H1 (cell line): Measurements from ENCODE around the gene RNPEPL1. TPM values are rescaled to one million over a fixed set of nuclear protein-coding genes. Genes with fewer than 3 reads are reported as not detected.

Experiments
- CTCF ChIA-PET: fragments of 300-600 bp; sonication (Branson Sonifier 250); formaldehyde crosslinking; loops from one replicate; lab custom pipeline; 2021; ENCODE audit not compliant: partially characterized antibody; lab: Charles Lee
- POLR2A ChIA-PET: fragments of 300-600 bp; sonication (Branson Sonifier 250); formaldehyde crosslinking; loops from one replicate; lab custom pipeline; 2021; ENCODE audit warnings: inconsistent platforms; ENCODE audit not compliant: partially characterized antibody; lab: Charles Lee
- DNase-seq, 2 experiments: peaks; one replicate each; pipeline versions ENCODE4 v3.0.0 to v3.0.0-alpha.2; 2010 to 2022; ENCODE audit warnings: low spot score in 2 of 2, low read depth in 1 of 2, mixed read lengths in 1 of 2
- FAIRE-seq: peaks from 2 replicates; lab custom pipeline; 2011; peaks lifted over from hg19 to GRCh38; lab: Jason Lieb, UNC
- H2AFZ ChIP-seq: 2 replicates; pipeline ENCODE4 v1.8.1; 2012; ENCODE audit warnings: low read length, inconsistent platforms
- H2AK5ac ChIP-seq: 2 replicates; pipeline ENCODE4 v1.6.1; 2013; ENCODE audit warnings: low read depth, low read length
- H2BK120ac ChIP-seq: replicated peaks from 2 replicates; pipeline ENCODE3; 2013; ENCODE audit warnings: low read depth, low read length, inconsistent platforms
- H2BK12ac ChIP-seq: 2 replicates; pipeline ENCODE4 v1.6.1; 2013; ENCODE audit warnings: low read depth, low read length
- H2BK15ac ChIP-seq: 2 replicates; pipeline ENCODE4 v1.6.1; 2013; ENCODE audit warnings: low read length
- H2BK20ac ChIP-seq: 2 replicates; pipeline ENCODE4 v1.6.1; 2013; ENCODE audit warnings: low read length
- H2BK5ac ChIP-seq: 2 replicates; pipeline ENCODE4 v1.6.1; 2013; ENCODE audit warnings: low read depth, low read length
- H3K14ac ChIP-seq: 2 replicates; pipeline ENCODE4 v1.6.1; 2013; ENCODE audit warnings: inconsistent platforms; ENCODE audit not compliant: insufficient read length
- H3K18ac ChIP-seq: 2 replicates; pipeline ENCODE4 v1.6.1; 2013; ENCODE audit warnings: low read length; ENCODE audit errors: extremely low read depth
- H3K23ac ChIP-seq: 2 replicates; pipeline ENCODE4 v1.6.1; 2013; ENCODE audit warnings: inconsistent platforms; ENCODE audit not compliant: insufficient read length
- H3K23me2 ChIP-seq: 2 replicates; pipeline ENCODE4 v1.6.1; 2013; ENCODE audit warnings: low read depth, low read length
- H3K27ac ChIP-seq: 2 replicates; pipeline ENCODE4 v1.6.1; 2011; ENCODE audit warnings: low read depth, low read length, inconsistent platforms
- H3K27me3 ChIP-seq, 4 experiments: replicated peaks in 1 of 4; 1 replicate in 1 of 4; 2 replicates in 3 of 4; pipeline versions ENCODE4 v1.6.1 to v1.8.1; 2011 to 2013; ENCODE audit warnings: low read length in 3 of 4, mild to moderate bottlenecking in 3 of 4, inconsistent platforms in 2 of 4, mixed read lengths in 2 of 4, moderate library complexity in 1 of 4; ENCODE audit not compliant: control insufficient read depth in 3 of 4, insufficient read depth in 3 of 4; ENCODE audit errors: extremely low read depth in 1 of 4
- H3K36me3 ChIP-seq, 4 experiments: 2 replicates each; pipeline versions ENCODE4 v1.6.1 to v1.8.1; 2011 to 2013; ENCODE audit warnings: mild to moderate bottlenecking in 4 of 4, low read length in 3 of 4, moderate library complexity in 2 of 4, control low read depth in 1 of 4, inconsistent platforms in 1 of 4; ENCODE audit not compliant: insufficient read depth in 4 of 4, control insufficient read depth in 2 of 4
- H3K4ac ChIP-seq: replicated peaks from 2 replicates; pipeline ENCODE3; 2013; ENCODE audit warnings: low read length, low read depth, mixed read lengths, inconsistent platforms; ENCODE audit not compliant: insufficient read length
- H3K4me1 ChIP-seq, 4 experiments: replicated peaks in 1 of 4; 1 replicate in 1 of 4; 2 replicates in 3 of 4; pipeline versions ENCODE4 v1.6.1 to v1.8.1; 2011 to 2013; ENCODE audit warnings: low read length in 3 of 4, inconsistent platforms in 2 of 4, mixed read lengths in 1 of 4; ENCODE audit not compliant: insufficient read depth in 4 of 4, control insufficient read depth in 3 of 4
- H3K4me2 ChIP-seq, 2 experiments: 2 replicates each; pipeline versions ENCODE4 v1.6.1 to v1.8.1; 2011 to 2013; ENCODE audit warnings: low read depth in 2 of 2, low read length in 2 of 2, control low read depth in 1 of 2, inconsistent platforms in 1 of 2, mild to moderate bottlenecking in 1 of 2; ENCODE audit not compliant: insufficient read depth in 1 of 2
- H3K4me3 ChIP-seq, 4 experiments: fragments of 200-600, 300-600 bp in 1 of 4; sonication (generic), shearing (Covaris generic), sonication (Bioruptor Twin) in 1 of 4; 2 replicates each; pipeline versions ENCODE4 v1.5.1 to v1.8.1; 2011 to 2016; ENCODE audit warnings: low read length in 4 of 4, low read depth in 3 of 4, control low read depth in 2 of 4, inconsistent platforms in 2 of 4, mild to moderate bottlenecking in 2 of 4, mixed read lengths in 1 of 4, moderate library complexity in 1 of 4; ENCODE audit not compliant: insufficient read depth in 2 of 4; ENCODE audit errors: extremely low read depth in 1 of 4
- H3K56ac ChIP-seq: replicated peaks from 2 replicates; pipeline ENCODE3; 2013; ENCODE audit warnings: low read depth, mild to moderate bottlenecking, mixed read lengths, low read length, inconsistent platforms; ENCODE audit not compliant: insufficient read length
- H3K79me1 ChIP-seq: 2 replicates; pipeline ENCODE4 v1.6.1; 2013; ENCODE audit warnings: low read depth, low read length, control low read depth
- H3K79me2 ChIP-seq, 2 experiments: 2 replicates each; pipeline versions ENCODE4 v1.6.1 to v1.8.1; 2012 to 2013; ENCODE audit warnings: low read length in 2 of 2, mild to moderate bottlenecking in 2 of 2, inconsistent platforms in 1 of 2; ENCODE audit not compliant: insufficient read depth in 2 of 2, control insufficient read depth in 1 of 2
- H3K9ac ChIP-seq, 4 experiments: replicated peaks in 1 of 4; 1 replicate in 1 of 4; 2 replicates in 3 of 4; pipeline versions ENCODE4 v1.6.1 to v1.8.1; 2011 to 2013; ENCODE audit warnings: low read depth in 3 of 4, low read length in 3 of 4, control low read depth in 2 of 4, mild to moderate bottlenecking in 2 of 4, moderate library complexity in 2 of 4, inconsistent platforms in 1 of 4; ENCODE audit errors: extremely low read depth in 1 of 4
- H3K9me3 ChIP-seq, 2 experiments: 2 replicates each; pipeline versions ENCODE4 v1.6.1 to v1.8.1; 2012 to 2013; ENCODE audit warnings: mild to moderate bottlenecking in 2 of 2, moderate library complexity in 2 of 2, control low read depth in 1 of 2, inconsistent platforms in 1 of 2, low read depth in 1 of 2, low read length in 1 of 2, mixed read lengths in 1 of 2; ENCODE audit not compliant: insufficient read depth in 2 of 2
- H4K20me1 ChIP-seq, 2 experiments: replicated peaks in 1 of 2; 2 replicates each; pipeline versions ENCODE3 to v1.8.1; 2011 to 2013; ENCODE audit warnings: inconsistent platforms in 2 of 2, low read length in 2 of 2, mild to moderate bottlenecking in 1 of 2; ENCODE audit not compliant: insufficient read depth in 2 of 2, control insufficient read depth in 1 of 2
- H4K5ac ChIP-seq: 2 replicates; pipeline ENCODE4 v1.6.1; 2013; ENCODE audit warnings: low read length, low read depth, mixed read lengths, inconsistent platforms; ENCODE audit not compliant: insufficient read length
- H4K8ac ChIP-seq: 2 replicates; pipeline ENCODE4 v1.8.0; 2013; ENCODE audit warnings: mild to moderate bottlenecking, moderate library complexity, low read length, inconsistent platforms; ENCODE audit not compliant: insufficient read depth; ENCODE audit errors: extremely low read depth
- H4K91ac ChIP-seq: replicated peaks from 2 replicates; pipeline ENCODE3; 2013; ENCODE audit warnings: low read length, mixed read lengths, inconsistent platforms; ENCODE audit not compliant: insufficient read length
- BACH1 ChIP-seq: IDR thresholded peaks from 2 replicates; pipeline ENCODE4 v1.6.1; 2012; ENCODE audit warnings: low read length, improper control_type of control experiment
- CTCF ChIP-seq, 3 experiments: IDR thresholded peaks; 1 replicate in 2 of 3; 2 replicates in 1 of 3; pipeline versions ENCODE4 v1.5.1 to v1.6.1; 2011; ENCODE audit warnings: low read length in 3 of 3, mild to moderate bottlenecking in 3 of 3, inconsistent platforms in 2 of 3, low read depth in 1 of 3, moderate library complexity in 1 of 3; ENCODE audit not compliant: insufficient read depth in 1 of 3; ENCODE audit errors: control extremely low read depth in 1 of 3
- GABPA ChIP-seq: IDR thresholded peaks from 2 replicates; pipeline ENCODE4 v1.6.1; 2011; ENCODE audit warnings: mild to moderate bottlenecking, low read length, moderate library complexity, borderline replicate concordance; ENCODE audit not compliant: insufficient read depth
- KDM5A ChIP-seq: fragments of 200-600 bp; IDR thresholded peaks from 2 replicates; pipeline ENCODE4 v1.7.1; 2012; ENCODE audit warnings: mild to moderate bottlenecking, low read length, inconsistent platforms, mixed read lengths
- RAD21 ChIP-seq, 2 experiments: IDR thresholded peaks in 1 of 2; conservative IDR thresholded peaks in 1 of 2; 2 replicates each; pipeline ENCODE4 v1.6.1; 2011; ENCODE audit warnings: low read depth in 2 of 2, low read length in 2 of 2, improper control_type of control experiment in 1 of 2, inconsistent platforms in 1 of 2, mild to moderate bottlenecking in 1 of 2, moderate library complexity in 1 of 2
- WGBS, 2 experiments: shearing (Covaris generic) in 1 of 2; methylation state at CpG; one replicate each; pipeline versions ENCODE4 v1.1.6 to v1.1.7; 2013 to 2015; ENCODE audit warnings: low lambda C conversion rate in 2 of 2, mixed read lengths in 2 of 2, inconsistent platforms in 1 of 2, low coverage in 1 of 2, missing lambda C conversion rate in 1 of 2; ENCODE audit not compliant: insufficient replicate concordance in 2 of 2, insufficient coverage in 1 of 2, insufficient read length in 1 of 2; ENCODE audit errors: extremely low coverage in 1 of 2, missing lambda C conversion rate in 1 of 2; 5-methylcytosine and 5-hydroxymethylcytosine counted together
- polyA plus RNA-seq, 7 experiments: library from polyadenylated mRNA; depleted of rRNA in 3 of 7; stranded (reverse) in 5 of 7; unstranded in 2 of 7; fragments of >200 nt in 5 of 7; fragments of 200-250 nt in 2 of 7; gene quantifications; 1 replicate in 5 of 7; 2 replicates in 1 of 7; 4 replicates in 1 of 7; pipeline versions ENCODE4 v1.2.1 to v1.2.3, GENCODE V29; 2011 to 2013; ENCODE audit warnings: missing spikeins in 2 of 7, mixed read lengths in 2 of 7
- total RNA-seq: library from RNA; stranded (reverse); fragmentation: NEBNext Ultra II Directional; extraction: Animal tissue kit (Norgen Biotek cat#: 25700); gene quantifications from 2 replicates; pipeline ENCODE4 v1.2.1, GENCODE V29; 2021

Gene RNPEPL1
- total and polyA plus RNA-seq, 2 of the 8 experiments (the other 6 are each of a cell fraction or from before 2014, with no cell fraction given), result 9.0 to 11.3 TPM

DNA sequence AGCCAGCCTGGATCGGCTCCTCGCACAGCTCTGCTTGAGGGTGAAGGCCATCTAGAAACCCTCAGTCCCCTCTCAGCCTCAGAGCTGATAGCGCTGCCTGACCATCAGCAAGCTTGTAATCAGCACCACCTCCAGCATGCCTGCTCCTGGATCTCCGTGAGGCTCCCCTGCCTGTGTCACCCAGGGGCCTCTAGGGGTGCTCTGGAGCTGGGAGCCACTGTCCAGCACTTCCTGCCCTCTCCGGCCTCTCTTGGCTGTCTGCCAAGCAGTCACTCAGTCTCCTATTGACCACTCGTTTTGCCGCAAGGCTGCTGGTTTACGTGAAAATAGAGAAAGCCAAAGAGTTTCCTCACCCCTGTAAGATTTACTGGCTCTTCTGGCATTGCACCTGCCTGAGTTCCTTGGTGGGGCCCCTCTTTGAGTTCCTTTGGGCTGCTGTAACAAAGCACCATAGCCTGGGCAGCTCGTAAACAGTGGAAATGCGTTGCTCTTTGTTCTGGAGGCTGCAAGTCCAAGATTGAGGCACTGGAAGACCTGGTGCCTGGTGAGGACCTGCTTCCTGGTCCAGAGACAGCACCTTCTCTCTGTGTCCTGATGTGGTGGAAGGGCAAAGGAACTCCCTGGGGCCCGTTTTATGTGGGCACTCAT, 36.1 kb downstream of the RNPEPL1 start:
- no peak overlapping the region for H3K9ac ChIP-seq
- ChIA-PET CTCF (interaction anchor here (0.8 to 3.2 kb wide), 11 partner anchors 9 to 81 kb away, joined by 3 to 17 read pairs (median 3); partner anchors contain the start of gene CAPN10), POLR2A (no interaction called here)
- no peak overlapping the region for H3K56ac ChIP-seq
- no peaks in the 10 kb centered on the region for H3K79me2 ChIP-seq
- no peak overlapping the region for H4K91ac ChIP-seq
- no peak for TF ChIP-seq BACH1
- TF ChIP-seq KDM5A, result no peak
- peak; percentile 33; the same call in 1 of the 2 replicates for TF ChIP-seq GABPA
- peak; percentile 42 to 56; a peak in 3 of 4 replicates for TF ChIP-seq RAD21 (IDR thresholded peaks at IDR 0.05 in 1 of 2, conservative IDR thresholded peaks at IDR 0.05 in 1 of 2; ENCODE audit: low read depth in 2 of 2, low read length in 2 of 2)
- peak in 2 of 3 experiments; percentile 66 to 85; a peak in 3 of 4 replicates for TF ChIP-seq CTCF (IDR thresholded peaks at IDR 0.05; ENCODE audit: control extremely low read depth in 1 of 3, insufficient read depth in 1 of 3, low read depth in 1 of 3, low read length in 3 of 3)
- H3K27ac ChIP-seq, result no peak overlapping the region
- no peak overlapping the region for H3K4ac ChIP-seq
- H2BK5ac ChIP-seq, result no peak overlapping the region
- H4K5ac ChIP-seq, result no peak overlapping the region
- H3K4me3 ChIP-seq, result no peak overlapping the region
- H4K8ac ChIP-seq, result peak overlapping the region; percentile 45; the same call in 1 of the 2 replicates
- H3K18ac ChIP-seq, result no peak overlapping the region
- H2AK5ac ChIP-seq, result no peak overlapping the region
- no peak overlapping the region for H3K14ac ChIP-seq
- H2BK20ac ChIP-seq, result no peak overlapping the region
- H3K4me2 ChIP-seq, result no peak overlapping the region
- H3K9me3 ChIP-seq, result no peaks in the 10 kb centered on the region
- H3K79me1 ChIP-seq, result no peaks in the 10 kb centered on the region
- FAIRE-seq (no peak), DNase-seq (peak in 1 of 2 experiments; percentile 27)
- H3K36me3 ChIP-seq, result no peaks in the 10 kb centered on the region; a peak in 2 of 8 replicates
- no peaks in the 10 kb centered on the region for H3K23me2 ChIP-seq
- no peak overlapping the region for H3K23ac ChIP-seq
- H2BK120ac ChIP-seq, result no peak overlapping the region
- no peak overlapping the region for H2BK12ac ChIP-seq
- peak overlapping the region; percentile 42; the same call in 1 of the 2 replicates for H2AFZ ChIP-seq
- no peaks in the 10 kb centered on the region for H3K4me1 ChIP-seq
- 0 out of 7 replicates have a peak, but pooled peaks cover 0 to 2% (median 0%) of the 10 kb centered on the region in 4 experiments for H3K27me3 ChIP-seq
- H4K20me1 ChIP-seq, result peaks cover 0 to 4% of the 10 kb centered on the region in 2 experiments
- 75% methylated on average over 10 of the region's 11 CpGs; no CpG with 5 or more reads in 1 of the 2 experiments for WGBS, 2 experiments
- no peak overlapping the region for H2BK15ac ChIP-seq
